IPS-20b (cell line): ENCODE results near the gene HSD17B4.
"Not testable (repeated sequence)": the region's sequence is repeated elsewhere in the genome, so short reads cannot be mapped to it uniquely, and the experiment has no call there.

Experiments used
- H3K27ac ChIP-seq: one replicate; pipeline ENCODE4 v1.5.1; 2013; ENCODE audit warnings: low read length
- H3K27me3 ChIP-seq: 2 replicates; pipeline ENCODE4 v1.6.1; 2013; ENCODE audit warnings: mild to moderate bottlenecking, low read length, inconsistent platforms; ENCODE audit not compliant: insufficient read depth
- H3K36me3 ChIP-seq: 2 replicates; pipeline ENCODE4 v1.6.1; 2013; ENCODE audit warnings: low read depth, mild to moderate bottlenecking, inconsistent platforms, low read length, moderate library complexity; ENCODE audit not compliant: insufficient read depth
- H3K4me1 ChIP-seq: 2 replicates; pipeline ENCODE4 v1.6.1; 2013; ENCODE audit warnings: mild to moderate bottlenecking, control low read depth, inconsistent platforms, low read length, moderate library complexity; ENCODE audit not compliant: insufficient read depth
- H3K4me3 ChIP-seq: 2 replicates; pipeline ENCODE4 v1.5.1; 2013; ENCODE audit warnings: mild to moderate bottlenecking, low read length, inconsistent platforms
- H3K9ac ChIP-seq: 2 replicates; pipeline ENCODE4 v1.6.1; 2013; ENCODE audit warnings: low read depth, mild to moderate bottlenecking, inconsistent platforms, low read length, moderate library complexity
- H3K9me3 ChIP-seq: 2 replicates; pipeline ENCODE4 v1.6.1; 2013; ENCODE audit warnings: mild to moderate bottlenecking, low read depth, low read length, inconsistent platforms; ENCODE audit not compliant: insufficient read depth

The HSD17B4 gene

DNA sequence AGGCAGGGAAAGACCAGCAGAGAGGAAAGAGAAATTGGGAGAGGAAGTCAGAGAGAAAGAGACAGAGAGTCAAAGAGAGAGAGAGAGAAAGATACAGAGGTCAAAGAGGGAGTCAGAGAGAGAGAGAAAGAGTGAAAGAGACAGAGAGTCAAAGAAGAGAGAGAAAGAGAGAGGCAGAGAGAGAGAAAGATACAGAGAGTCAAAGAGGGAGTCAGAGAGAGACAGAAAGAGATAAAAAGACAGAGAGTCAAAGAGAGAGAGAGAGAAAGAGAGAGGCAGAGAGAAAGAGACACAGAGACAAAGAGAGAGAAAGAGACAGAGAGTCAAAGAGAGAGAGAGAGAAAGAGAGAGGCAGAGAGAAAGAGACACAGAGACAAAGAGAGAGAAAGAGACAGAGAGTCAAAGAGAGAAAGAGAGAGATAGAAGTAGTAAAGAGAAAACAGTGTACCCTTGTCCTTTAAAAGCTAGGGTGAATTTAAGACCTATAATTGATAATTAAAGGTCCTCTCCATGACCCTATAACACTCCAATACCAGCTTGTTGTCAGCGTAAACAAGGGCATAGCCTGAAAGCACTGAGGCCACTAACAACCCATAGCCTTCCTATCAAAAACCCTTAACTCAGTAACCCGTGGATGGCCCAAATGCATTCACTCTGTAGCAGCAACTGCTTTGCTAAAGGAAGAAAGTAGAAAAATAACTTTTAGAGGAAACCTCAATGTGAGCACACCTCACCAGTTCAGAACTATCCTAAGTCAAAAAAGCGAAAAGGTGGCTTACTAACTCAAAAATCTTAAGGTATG is 14.3 kb upstream of the HSD17B4 start:
- not testable (repeated sequence) for H3K4me3 ChIP-seq, H3K9ac ChIP-seq, H3K27me3 ChIP-seq, H3K27ac ChIP-seq, H3K4me1 ChIP-seq, H3K36me3 ChIP-seq
- H3K9me3 ChIP-seq: peaks cover 10% of the 10 kb centered on the region

DNA sequence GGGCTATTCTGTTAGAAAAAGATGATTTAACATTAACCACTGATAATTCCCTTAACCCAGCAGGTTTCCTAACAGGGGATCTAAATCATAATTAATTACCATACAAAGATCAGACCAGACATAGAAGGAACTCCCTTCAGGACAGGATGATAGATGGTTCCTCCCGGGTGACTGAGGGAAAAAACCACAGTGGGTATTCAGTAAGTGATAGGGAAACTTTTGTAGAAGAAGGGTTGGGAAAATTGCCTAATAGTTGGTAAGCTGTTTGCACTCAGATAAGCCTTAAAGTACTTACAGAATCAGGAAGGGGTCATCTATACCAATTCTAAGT is 13.7 kb upstream of the HSD17B4 start:
- not testable (repeated sequence) for H3K36me3 ChIP-seq, H3K27ac ChIP-seq, H3K4me1 ChIP-seq, H3K9ac ChIP-seq, H3K4me3 ChIP-seq, H3K27me3 ChIP-seq
- H3K9me3 ChIP-seq: peaks cover 10% of the 10 kb centered on the region

DNA sequence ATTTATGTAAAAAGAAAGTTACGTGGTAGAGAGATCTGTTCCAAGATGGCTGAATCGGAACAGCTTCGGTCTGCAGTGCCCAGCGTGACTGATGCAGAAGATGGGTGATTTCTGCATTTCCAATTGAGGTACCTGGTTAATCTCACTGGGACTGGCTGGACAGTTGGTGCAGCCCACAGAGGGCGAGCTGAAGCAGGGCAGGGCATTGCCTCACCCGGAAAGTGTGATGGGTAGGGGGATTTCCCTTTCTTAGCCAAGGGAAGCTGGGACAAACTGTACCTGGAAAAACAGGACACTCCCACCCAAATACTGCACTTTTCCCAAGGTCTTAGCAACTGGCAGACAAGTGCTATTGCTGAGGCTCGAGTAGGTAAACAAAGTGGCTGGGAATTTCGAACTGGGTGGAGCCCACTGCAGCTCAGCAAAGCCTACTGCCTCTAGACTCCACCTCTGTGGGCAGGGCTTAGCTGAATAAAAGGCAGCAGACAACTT is 13.1 kb upstream of the HSD17B4 start:
- H3K27me3 ChIP-seq: no peaks in the 10 kb centered on the region

DNA sequence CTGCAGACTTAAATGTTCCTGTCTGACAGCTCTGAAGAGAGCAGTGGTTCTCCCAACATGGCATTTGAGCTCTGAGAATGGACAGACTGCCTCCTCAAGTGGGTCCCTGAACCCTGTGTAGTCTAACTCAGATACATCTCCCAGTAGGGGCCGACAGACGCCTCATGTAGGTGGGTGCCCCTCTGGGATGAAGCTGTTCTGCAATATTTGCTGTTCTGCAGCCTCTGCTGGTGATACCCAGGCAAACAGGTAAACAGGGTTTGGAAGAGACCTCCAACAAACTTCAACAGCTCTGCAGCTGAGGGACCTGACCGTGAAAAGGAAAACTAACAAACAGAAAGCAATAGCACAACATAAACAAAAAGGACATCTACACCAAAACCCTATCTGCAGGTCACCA is 12.7 kb upstream of the HSD17B4 start:
- H3K4me1 ChIP-seq, H3K27ac ChIP-seq, H3K9ac ChIP-seq, H3K4me3 ChIP-seq, H3K36me3 ChIP-seq, H3K27me3 ChIP-seq: not testable (repeated sequence)
- peaks cover 10% of the 10 kb centered on the region for H3K9me3 ChIP-seq

More for the DNA sequence above, 13.1 kb upstream of the HSD17B4 start:
- Histone ChIP-seq H3K4me3 (no peak overlapping the region), H3K9me3 (peaks cover 10% of the 10 kb centered on the region), H3K9ac (no peak overlapping the region), H3K36me3 (no peaks in the 10 kb centered on the region), H3K27ac (no peak overlapping the region), H3K4me1 (no peaks in the 10 kb centered on the region)

DNA sequence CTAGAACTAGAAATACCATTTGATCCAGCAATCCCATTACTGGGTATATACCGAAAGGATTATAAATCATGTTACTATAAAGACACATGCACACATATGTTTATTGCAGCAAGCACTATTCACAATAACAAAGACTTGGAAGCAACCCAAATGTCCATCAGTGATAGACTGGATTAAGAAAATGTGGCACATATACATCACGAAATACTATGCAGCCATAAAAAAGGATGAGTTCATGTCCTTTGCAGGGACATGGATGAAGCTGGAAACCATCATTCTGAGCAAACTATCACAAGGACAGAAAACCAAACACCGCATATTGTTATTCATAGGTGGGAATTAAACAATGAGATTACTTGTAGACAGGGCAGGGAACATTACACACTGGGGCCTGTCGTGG is 7.7 kb upstream of the HSD17B4 start:
- not testable (repeated sequence) for H3K9ac ChIP-seq, H3K4me1 ChIP-seq, H3K9me3 ChIP-seq, H3K27me3 ChIP-seq, H3K27ac ChIP-seq, H3K36me3 ChIP-seq, H3K4me3 ChIP-seq

DNA sequence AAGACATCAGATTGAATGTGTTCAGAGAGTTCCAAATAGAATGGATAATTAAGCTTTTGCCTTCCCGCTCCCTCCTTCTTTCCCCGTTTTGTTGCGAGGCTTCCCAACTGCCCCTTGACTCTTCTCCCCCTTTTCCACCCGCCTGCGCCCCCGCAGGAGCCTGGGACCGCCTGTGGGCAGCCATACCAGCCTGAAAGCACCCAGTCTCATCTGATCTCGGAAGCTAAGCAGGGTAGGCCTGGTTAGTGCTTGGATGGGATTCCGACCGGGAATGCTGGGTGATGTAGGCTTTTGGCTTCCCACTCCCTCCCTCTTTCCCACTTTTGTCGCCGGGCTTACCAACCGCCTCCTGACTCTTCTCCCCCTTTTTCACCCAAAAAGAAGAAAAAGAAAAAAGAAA is 6.8 kb upstream of the HSD17B4 start:
- Histone ChIP-seq H3K36me3 (no peaks in the 10 kb centered on the region), H3K9ac (no peak overlapping the region), H3K27me3 (no peaks in the 10 kb centered on the region), H3K4me1 (no peaks in the 10 kb centered on the region), H3K9me3 (peaks cover 8% of the 10 kb centered on the region), H3K27ac (no peak overlapping the region), H3K4me3 (no peak overlapping the region)

DNA sequence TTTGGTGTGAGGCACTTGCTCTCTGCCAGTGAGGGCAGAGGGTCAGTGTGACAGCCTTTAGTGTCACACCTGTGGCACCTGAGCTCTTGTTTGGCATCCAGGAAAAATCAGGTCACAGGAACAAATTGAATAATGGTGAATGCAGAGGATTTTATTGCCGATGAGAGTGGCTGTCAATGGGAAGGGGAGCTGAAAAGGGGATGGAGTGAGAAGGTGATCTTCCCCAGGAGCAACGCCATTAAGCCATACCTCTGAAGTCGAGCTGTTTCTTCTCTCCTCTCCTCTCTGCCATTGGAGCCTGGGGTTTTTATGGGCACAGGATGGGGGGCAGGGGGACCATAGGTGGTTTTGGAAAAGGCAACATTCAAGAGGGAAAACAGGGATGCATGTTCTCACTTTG is 2.4 kb upstream of the HSD17B4 start:
- peaks cover 9% of the 10 kb centered on the region for H3K4me1 ChIP-seq
- peaks cover 10% of the 10 kb centered on the region for H3K9me3 ChIP-seq
- H3K36me3 ChIP-seq: no peaks in the 10 kb centered on the region
- H3K27me3 ChIP-seq: no peaks in the 10 kb centered on the region
- no peak overlapping the region for H3K4me3 ChIP-seq
- no peak overlapping the region for H3K27ac ChIP-seq
- no peak overlapping the region for H3K9ac ChIP-seq

DNA sequence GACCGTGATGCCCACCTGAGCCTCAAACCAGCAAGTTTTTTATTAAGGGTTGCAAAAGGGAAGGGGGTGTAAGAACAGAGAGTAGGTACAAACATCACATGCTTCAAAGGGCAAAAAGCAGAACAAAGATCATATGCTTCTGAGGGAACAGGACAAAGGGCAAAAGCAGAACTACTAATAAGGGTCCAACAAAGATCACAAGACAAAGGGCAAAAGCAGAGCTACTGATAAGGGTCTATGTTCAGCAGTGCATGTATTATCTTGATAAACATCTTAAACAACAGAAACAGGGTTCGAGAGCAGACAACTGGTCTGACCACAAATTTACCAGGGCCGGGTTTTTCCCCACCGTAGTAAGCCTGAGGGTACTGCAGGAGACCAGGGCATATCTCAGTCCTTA is 1.7 kb upstream of the HSD17B4 start:
- peaks cover 10% of the 10 kb centered on the region for H3K9me3 ChIP-seq
- H3K27me3 ChIP-seq, H3K9ac ChIP-seq, H3K36me3 ChIP-seq, H3K4me3 ChIP-seq, H3K27ac ChIP-seq, H3K4me1 ChIP-seq: not testable (repeated sequence)

DNA sequence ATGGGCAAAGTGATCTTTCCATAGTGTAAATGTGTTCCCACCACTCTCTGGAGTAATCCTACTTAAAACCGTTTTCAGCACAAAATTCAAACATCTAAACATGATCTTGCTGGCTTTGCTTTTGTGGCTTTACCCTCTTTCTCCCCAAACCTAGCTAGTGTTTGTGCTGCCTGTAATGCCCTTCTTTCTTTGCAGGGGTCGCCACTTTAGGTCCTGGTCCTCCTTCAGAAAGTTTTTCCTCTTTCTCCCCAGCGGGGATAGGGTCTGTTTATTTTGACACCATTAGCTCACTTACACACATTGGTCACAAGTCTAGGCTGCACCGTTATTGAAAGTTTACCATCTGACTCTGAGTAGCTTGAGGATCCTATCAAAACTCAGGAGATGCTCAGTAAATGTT is 736 bp upstream of the HSD17B4 start:
- Histone ChIP-seq H3K9ac (no peak overlapping the region), H3K27ac (no peak overlapping the region), H3K4me3 (peak overlapping the region; percentile 99; the same call in 1 of the 2 replicates), H3K4me1 (peaks cover 14% of the 10 kb centered on the region), H3K9me3 (peaks cover 10% of the 10 kb centered on the region), H3K27me3 (no peaks in the 10 kb centered on the region), H3K36me3 (peaks cover 3% of the 10 kb centered on the region; the same call in 1 of the 2 replicates)

DNA sequence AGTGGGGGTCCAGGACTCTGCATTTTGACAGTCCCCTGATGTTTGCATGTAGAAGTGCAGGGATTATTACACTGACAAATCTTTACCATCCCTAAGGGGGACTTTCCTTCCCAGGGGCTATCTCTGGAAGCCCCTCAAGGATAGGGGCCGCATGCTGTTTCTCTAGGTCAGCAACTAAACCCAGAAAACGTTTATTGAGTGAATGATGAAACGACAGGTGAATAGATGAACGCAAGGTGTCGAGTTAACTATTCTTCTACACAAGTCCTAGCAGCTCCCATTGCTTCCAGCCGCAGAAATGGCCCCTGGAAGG is 281 bp upstream of the HSD17B4 start:
- H3K4me1 ChIP-seq: peaks cover 18% of the 10 kb centered on the region
- peak overlapping the region; percentile 99 for H3K4me3 ChIP-seq
- peaks cover 10% of the 10 kb centered on the region for H3K9me3 ChIP-seq
- peaks cover 7% of the 10 kb centered on the region for H3K36me3 ChIP-seq
- H3K9ac ChIP-seq: peak overlapping the region; percentile 84; the same call in 1 of the 2 replicates
- H3K27ac ChIP-seq: peak overlapping the region; percentile 86
- no peaks in the 10 kb centered on the region for H3K27me3 ChIP-seq

DNA sequence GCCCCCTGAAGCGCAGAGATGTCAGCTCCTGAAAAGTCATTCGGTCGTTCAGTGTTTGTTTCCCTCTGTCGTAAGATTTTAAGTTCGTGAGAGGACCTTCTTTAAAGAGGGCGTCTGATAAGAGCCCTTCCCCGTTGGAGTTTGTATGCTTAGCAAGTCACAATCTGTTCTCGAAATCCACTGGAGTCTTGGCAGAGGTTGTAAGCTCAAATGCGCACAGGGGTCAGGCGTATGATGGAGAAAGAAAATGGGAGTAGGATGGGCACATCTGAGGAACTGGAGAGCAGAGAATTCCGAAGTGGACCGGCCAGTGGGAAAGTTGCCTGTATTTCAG is 710 bp downstream of the HSD17B4 start:
- Histone ChIP-seq H3K36me3 (peaks cover 13% of the 10 kb centered on the region), H3K9me3 (peaks cover 10% of the 10 kb centered on the region), H3K27me3 (no peaks in the 10 kb centered on the region), H3K4me3 (peak overlapping the region; percentile 99), H3K9ac (peak overlapping the region; percentile 84), H3K27ac (peak overlapping the region; percentile 86), H3K4me1 (peaks cover 25% of the 10 kb centered on the region)

DNA sequence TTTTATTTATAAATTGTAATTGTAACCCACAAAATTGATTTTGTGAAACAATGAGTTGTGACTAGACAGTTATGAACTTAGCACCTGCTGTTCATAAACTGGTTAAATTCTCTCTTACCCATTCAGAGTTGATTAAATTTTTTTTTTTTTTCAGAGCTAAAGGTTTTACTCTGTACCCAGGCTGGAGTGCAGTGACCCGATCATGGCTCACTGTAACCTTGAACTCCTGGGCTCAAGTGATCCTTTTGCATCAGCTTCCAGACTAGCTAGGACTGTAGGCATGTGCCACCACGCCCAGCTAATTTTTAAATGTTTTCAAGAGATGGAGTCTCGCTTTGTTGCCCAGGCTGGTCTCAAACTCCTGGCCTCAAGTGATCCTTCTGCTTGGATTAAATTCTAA is 1.9 kb downstream of the HSD17B4 start:
- H3K4me3 ChIP-seq: peak overlapping the region; percentile 99; the same call in 1 of the 2 replicates
- H3K4me1 ChIP-seq: peaks cover 26% of the 10 kb centered on the region
- H3K9me3 ChIP-seq: peaks cover 10% of the 10 kb centered on the region
- H3K36me3 ChIP-seq: peaks cover 13% of the 10 kb centered on the region
- no peak overlapping the region for H3K27ac ChIP-seq
- no peak overlapping the region for H3K9ac ChIP-seq
- H3K27me3 ChIP-seq: no peaks in the 10 kb centered on the region
